Measurements from ENCODE around the gene MYO7A.

Gene MYO7A

GRCh38 chr11:77126861-77127234 lies 1.2 kb upstream of the MYO7A start:
- peak overlapping the region; percentile 35 for H3K4me3 ChIP-seq (ENCODE audit: low read depth, low read length)
- TF ChIP-seq CTCF (IDR thresholded peaks at IDR 0.05; ENCODE audit: insufficient read depth, low read depth, low read length, missing control alignments): no peak
- no peak for DNase-seq (ENCODE audit: low read depth)

GRCh38 chr11:77127235-77127911 lies 673 bp upstream of the MYO7A start:
- peak; percentile 97 for TF ChIP-seq CTCF (IDR thresholded peaks at IDR 0.05; ENCODE audit: insufficient read depth, low read depth, low read length, missing control alignments)
- peak overlapping the region; percentile 35 for H3K4me3 ChIP-seq (ENCODE audit: low read depth, low read length)
- peak; percentile 44 for DNase-seq (ENCODE audit: low read depth)

DNA sequence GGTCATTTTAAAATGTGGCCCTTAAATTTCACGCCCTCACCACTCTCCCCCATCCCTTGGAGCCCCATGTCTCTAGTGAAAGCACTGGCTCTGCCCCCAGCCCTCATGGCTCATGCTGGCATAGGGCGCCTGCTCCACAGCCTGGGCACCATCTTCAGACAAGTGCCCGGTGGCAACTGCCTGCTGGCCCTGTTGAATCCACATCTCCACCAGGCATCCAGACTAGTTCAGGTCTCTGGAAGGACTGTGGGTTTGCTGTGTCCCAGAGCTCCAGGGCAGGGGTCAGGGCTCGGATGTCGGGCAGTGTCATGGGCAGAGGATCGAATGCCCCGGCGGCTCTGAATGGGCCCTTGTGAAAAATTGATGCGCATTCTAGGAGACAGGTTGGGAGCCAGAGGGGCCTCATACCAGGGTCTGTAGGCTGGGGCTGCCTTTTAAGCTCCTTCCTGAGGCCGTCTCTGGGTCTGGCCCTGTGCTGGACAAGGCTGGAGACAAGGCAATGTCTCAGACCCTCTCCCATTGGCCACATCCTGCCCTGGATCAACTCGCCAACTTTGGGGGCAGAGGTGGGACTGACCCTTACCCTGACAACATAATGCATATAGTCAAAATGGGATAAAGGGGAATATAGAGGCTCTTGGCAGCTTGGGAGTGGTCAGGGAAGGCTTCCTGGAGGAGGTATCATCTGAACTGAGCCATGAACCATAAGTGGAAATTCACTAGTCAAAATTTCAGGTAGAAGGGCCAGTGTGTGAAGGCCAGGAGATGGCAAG lies 1.2 kb downstream of the MYO7A start:
- TF ChIP-seq CTCF (IDR thresholded peaks at IDR 0.05; ENCODE audit: insufficient read depth, low read depth, low read length, missing control alignments): no peak
- H3K4me3 ChIP-seq (ENCODE audit: low read depth, low read length): no peak overlapping the region
- no peak for DNase-seq (ENCODE audit: low read depth)

DNA sequence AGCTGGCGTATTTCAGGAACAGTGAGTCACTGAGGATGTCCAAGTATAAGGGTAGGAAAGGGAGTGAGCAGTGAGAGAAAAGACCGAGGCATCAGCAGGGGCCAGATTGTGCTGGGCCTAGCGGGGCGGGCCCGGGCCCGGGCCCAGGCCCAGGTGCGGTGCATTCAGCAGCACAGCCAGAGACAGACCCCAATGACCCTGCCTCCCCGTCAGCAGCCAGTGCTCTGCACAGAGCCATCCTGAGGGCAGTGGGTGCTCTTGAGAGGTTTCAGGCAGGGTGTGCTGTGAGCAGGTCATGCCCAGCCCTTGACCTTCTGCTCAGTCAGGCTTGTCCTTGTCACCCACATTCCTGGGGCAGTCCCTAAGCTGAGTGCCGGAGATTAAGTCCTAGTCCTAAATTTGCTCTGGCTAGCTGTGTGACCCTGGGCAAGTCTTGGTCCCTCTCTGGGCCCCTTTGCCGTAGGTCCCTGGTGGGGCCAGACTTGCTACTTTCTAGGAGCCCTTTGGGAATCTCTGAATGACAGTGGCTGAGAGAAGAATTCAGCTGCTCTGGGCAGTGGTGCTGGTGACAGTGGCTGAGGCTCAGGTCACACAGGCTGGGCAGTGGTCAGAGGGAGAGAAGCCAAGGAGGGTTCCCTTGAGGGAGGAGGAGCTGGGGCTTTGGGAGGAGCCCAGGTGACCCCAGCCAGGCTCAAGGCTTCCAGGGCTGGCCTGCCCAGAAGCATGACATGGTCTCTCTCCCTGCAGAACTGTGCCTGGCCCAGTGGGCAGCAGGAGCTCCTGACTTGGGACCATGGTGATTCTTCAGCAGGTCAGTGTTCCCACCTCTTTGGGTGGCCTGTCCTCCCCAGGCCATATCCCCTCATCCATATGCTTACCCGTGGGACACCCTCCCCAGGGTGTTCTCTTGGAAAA lies 2.1 kb downstream of the MYO7A start:
- no peak for DNase-seq (ENCODE audit: low read depth)
- no peak overlapping the region for H3K4me3 ChIP-seq (ENCODE audit: low read depth, low read length)
- no peak for TF ChIP-seq CTCF (IDR thresholded peaks at IDR 0.05; ENCODE audit: insufficient read depth, low read depth, low read length, missing control alignments)

- no peak for TF ChIP-seq CTCF (IDR thresholded peaks at IDR 0.05; ENCODE audit: insufficient read depth, low read depth, low read length, missing control alignments)
- DNase-seq (ENCODE audit: low read depth): no peak
- H3K4me3 ChIP-seq (ENCODE audit: low read depth, low read length): no peak overlapping the region
Measured at GRCh38 chr11:77130763-77131513, 2.9 kb downstream of the MYO7A start.

- no peak for DNase-seq (ENCODE audit: low read depth)
- no peak for TF ChIP-seq CTCF (IDR thresholded peaks at IDR 0.05; ENCODE audit: insufficient read depth, low read depth, low read length, missing control alignments)
- no peak overlapping the region for H3K4me3 ChIP-seq (ENCODE audit: low read depth, low read length)
Measured at GRCh38 chr11:77131560-77131959, 3.5 kb downstream of the MYO7A start.
